Kidney (tissue), 14 donors: ENCODE data around the gene NEDD8. TPM values are rescaled to one million over a fixed set of nuclear protein-coding genes. Genes with fewer than 3 reads are reported as not detected.

Source experiments
- DNase-seq, 5 donors: peaks; one replicate each; pipeline ENCODE4 v3.0.0-alpha.2; 2013 to 2020
- FAIRE-seq: peaks from 2 replicates; lab custom pipeline; 2012; peaks lifted over from hg19 to GRCh38; lab: Jason Lieb, UNC
- H3K27ac ChIP-seq, 2 donors: one replicate each; pipeline ENCODE4 v1.7.0; 2013; ENCODE audit warnings: low read depth in 2 of 2, low read length in 2 of 2, inconsistent platforms in 1 of 2
- H3K27me3 ChIP-seq: one replicate; pipeline ENCODE4 v1.7.1; 2013; ENCODE audit warnings: low read length, inconsistent platforms; ENCODE audit not compliant: control insufficient read depth, insufficient read depth
- H3K36me3 ChIP-seq, 3 donors: one replicate each; pipeline versions ENCODE4 v1.7.0 to v1.7.1; 2013; ENCODE audit warnings: low read length in 3 of 3, control low read depth in 1 of 3, inconsistent platforms in 1 of 3; ENCODE audit not compliant: insufficient read depth in 3 of 3, control insufficient read depth in 2 of 3
- H3K4me1 ChIP-seq, 3 donors: one replicate each; pipeline versions ENCODE4 v1.7.0 to v1.7.1; 2013; ENCODE audit warnings: low read length in 3 of 3, inconsistent platforms in 1 of 3, low read depth in 1 of 3; ENCODE audit not compliant: control insufficient read depth in 2 of 3, insufficient read depth in 2 of 3
- H3K4me3 ChIP-seq, 3 donors: one replicate each; pipeline versions ENCODE4 v1.7.0 to v1.8.1; 2013; ENCODE audit warnings: low read length in 3 of 3, control low read depth in 1 of 3, inconsistent platforms in 1 of 3
- H3K9ac ChIP-seq, 3 donors: one replicate each; pipeline versions ENCODE4 v1.7.0 to v1.7.1; 2013; ENCODE audit warnings: low read length in 3 of 3, control low read depth in 1 of 3, inconsistent platforms in 1 of 3
- H3K9me3 ChIP-seq, 3 donors: one replicate each; pipeline versions ENCODE4 v1.7.0 to v1.7.1; 2013; ENCODE audit warnings: low read length in 3 of 3, control low read depth in 1 of 3, inconsistent platforms in 1 of 3; ENCODE audit not compliant: control insufficient read depth in 2 of 3, insufficient read depth in 1 of 3
- intact Hi-C: fragments of 100-400 bp; cut with DNase I; formaldehyde crosslinking; loops from one replicate; pipeline ENCODE4 v1.11.1; 2022
- polyA plus RNA-seq: library from polyadenylated mRNA; stranded (reverse); fragments of 350-450 nt; fragmentation: Illumina TruSeq; extraction: RNeasy Lipid Tissue Mini Kit (QIAGEN cat#74804); gene quantifications from one replicate; pipeline ENCODE4 v1.2.3, GENCODE V29; 2014; ENCODE audit warnings: low read depth, low replicate concordance; ENCODE audit not compliant: insufficient read depth
- total RNA-seq: library from RNA; stranded (reverse); fragmentation: NEBNext Ultra II Directional; extraction: Animal tissue kit (Norgen Biotek cat#: 25700); gene quantifications from one replicate; pipeline ENCODE4 v1.2.1, GENCODE V29; 2021
- TF ChIP-seq, protein P1 (sequence below): IDR thresholded peaks from 3 replicates; pipeline ENCODE4 v1.5.1; 2012; ENCODE audit warnings: mild to moderate bottlenecking, moderate library complexity, borderline replicate concordance; ENCODE audit not compliant: insufficient read depth; ENCODE audit errors: extremely low read depth
- donor health status: control.
- donor health status: control.
- donor health status: control.
- donor health status: control.
- donor health status: control.
- donor health status: DM: yes; HTN: yes; CAD: no.
- donor health status: Normal renal cell carcinoma (clear cell type).

The NEDD8 gene
- total and polyA plus RNA-seq, 2 donors from 2014 or later, result 145 to 439 TPM

DNA sequence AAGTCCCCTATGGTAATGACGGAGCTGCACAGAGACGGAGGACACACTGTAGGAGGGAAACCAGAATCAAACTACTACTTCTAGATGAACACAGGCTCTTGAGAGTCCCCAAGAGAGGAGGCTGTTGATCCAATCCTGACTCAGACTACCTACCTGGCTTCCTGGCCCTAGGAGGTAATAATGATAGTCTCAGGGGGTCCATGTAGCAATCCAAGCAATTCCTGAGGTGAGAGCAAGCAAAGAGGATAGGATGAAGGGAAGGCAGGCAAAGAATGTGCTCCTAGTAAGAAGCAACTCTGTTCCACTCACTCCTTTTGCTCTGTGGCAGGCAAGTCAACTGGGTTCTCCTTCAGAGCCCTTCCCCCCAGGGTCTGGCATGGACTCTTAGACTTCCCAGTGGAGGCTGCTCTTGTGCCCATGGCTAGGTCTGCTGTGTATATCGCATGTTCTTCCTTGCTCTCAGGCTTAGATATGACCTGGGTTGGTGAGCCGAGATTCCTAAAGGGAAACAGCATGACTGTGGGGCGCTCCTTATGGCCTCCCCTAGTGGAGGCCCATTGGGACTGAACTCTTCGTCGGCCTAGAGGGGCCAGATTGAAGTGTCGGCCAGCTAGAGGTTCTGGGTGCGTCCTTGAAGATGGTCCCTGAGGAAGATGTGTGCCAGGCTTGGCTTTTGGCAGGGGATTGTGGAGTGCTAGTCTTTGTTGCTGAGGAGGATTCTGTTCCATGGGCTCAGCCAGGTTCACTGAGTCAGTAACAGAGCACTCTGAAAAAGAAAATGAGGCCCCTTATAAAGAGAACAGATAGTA, 8.1 kb upstream of the NEDD8 start:
- H3K9ac ChIP-seq, result no peak overlapping the region
- DNase-seq (no peak), FAIRE-seq (no peak)
- TF ChIP-seq, protein P1, sequence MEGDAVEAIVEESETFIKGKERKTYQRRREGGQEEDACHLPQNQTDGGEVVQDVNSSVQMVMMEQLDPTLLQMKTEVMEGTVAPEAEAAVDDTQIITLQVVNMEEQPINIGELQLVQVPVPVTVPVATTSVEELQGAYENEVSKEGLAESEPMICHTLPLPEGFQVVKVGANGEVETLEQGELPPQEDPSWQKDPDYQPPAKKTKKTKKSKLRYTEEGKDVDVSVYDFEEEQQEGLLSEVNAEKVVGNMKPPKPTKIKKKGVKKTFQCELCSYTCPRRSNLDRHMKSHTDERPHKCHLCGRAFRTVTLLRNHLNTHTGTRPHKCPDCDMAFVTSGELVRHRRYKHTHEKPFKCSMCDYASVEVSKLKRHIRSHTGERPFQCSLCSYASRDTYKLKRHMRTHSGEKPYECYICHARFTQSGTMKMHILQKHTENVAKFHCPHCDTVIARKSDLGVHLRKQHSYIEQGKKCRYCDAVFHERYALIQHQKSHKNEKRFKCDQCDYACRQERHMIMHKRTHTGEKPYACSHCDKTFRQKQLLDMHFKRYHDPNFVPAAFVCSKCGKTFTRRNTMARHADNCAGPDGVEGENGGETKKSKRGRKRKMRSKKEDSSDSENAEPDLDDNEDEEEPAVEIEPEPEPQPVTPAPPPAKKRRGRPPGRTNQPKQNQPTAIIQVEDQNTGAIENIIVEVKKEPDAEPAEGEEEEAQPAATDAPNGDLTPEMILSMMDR, result no peak
- intact Hi-C loops, result no loop called here
- peaks cover 0 to 27% (median 19%) of the 10 kb centered on the region in 3 donors for H3K4me1 ChIP-seq
- H3K9me3 ChIP-seq, result no peaks in the 10 kb centered on the region
- H3K4me3 ChIP-seq, result no peak overlapping the region
- H3K27ac ChIP-seq, result no peak overlapping the region
- H3K36me3 ChIP-seq, result peaks cover 8 to 49% (median 39%) of the 10 kb centered on the region in 3 donors
- H3K27me3 ChIP-seq, result no peaks in the 10 kb centered on the region

DNA sequence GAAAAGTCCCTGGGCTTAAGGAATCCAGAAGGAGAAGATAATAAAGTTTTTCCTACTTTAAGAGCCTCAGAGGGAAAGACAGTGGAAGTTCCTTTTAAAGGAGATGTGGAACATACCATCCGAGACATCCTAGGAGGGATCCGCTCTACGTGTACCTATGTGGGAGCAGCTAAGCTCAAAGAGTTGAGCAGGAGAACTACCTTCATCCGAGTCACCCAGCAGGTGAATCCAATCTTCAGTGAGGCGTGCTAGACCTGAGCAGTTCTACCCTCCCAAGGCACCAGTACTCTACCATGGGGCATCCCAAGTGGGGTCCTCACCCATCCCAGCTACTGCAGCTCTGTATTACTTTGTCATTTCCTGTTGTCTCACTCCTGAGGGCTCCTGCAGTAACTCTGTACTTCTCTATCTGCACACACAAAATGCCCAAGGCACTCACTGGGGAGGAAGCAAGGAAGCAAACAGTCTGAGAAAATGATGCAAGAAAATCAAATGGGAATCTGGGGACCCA, 6.4 kb upstream of the NEDD8 start:
- intact Hi-C loops, result no loop called here
- TF ChIP-seq, protein P1, result no peak
- H3K4me1 ChIP-seq, result peaks cover 0 to 33% (median 20%) of the 10 kb centered on the region in 3 donors
- no peak overlapping the region for H3K9ac ChIP-seq
- no peaks in the 10 kb centered on the region for H3K9me3 ChIP-seq
- no peak overlapping the region for H3K27ac ChIP-seq
- DNase-seq (no peak), FAIRE-seq (no peak)
- H3K27me3 ChIP-seq, result no peaks in the 10 kb centered on the region
- H3K4me3 ChIP-seq, result no peak overlapping the region
- H3K36me3 ChIP-seq, result peaks cover 8 to 49% (median 42%) of the 10 kb centered on the region in 3 donors

DNA sequence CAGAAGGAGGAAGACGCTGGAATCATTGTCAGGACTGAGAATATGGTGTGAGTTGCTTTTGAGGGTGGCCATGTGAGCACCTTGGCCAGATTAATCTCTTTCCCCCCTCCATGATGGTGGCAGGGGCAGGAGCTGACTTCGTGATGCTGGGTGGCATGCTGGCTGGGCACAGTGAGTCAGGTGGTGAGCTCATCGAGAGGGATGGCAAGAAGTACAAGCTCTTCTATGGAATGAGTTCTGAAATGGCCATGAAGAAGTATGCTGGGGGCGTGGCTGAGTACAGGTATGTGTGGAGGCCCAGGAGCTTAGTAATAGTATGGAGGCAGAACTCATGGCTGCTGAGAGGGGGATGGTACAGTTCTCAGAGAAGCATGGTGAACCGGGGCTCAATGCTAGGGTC, 6.0 kb upstream of the NEDD8 start:
- no peak for FAIRE-seq
- H3K4me3 ChIP-seq, result no peak overlapping the region
- H3K36me3 ChIP-seq, result peaks cover 8 to 49% (median 42%) of the 10 kb centered on the region in 3 donors

More for the DNA sequence above, 6.0 kb upstream of the NEDD8 start:
- Histone ChIP-seq H3K27ac (no peak overlapping the region), H3K27me3 (no peaks in the 10 kb centered on the region), H3K4me1 (peaks cover 0 to 34% (median 22%) of the 10 kb centered on the region in 3 donors), H3K9me3 (no peaks in the 10 kb centered on the region), H3K9ac (no peak overlapping the region)
- TF ChIP-seq, protein P1, result no peak
- intact Hi-C loops, result no loop called here
- DNase-seq, result no peak
